HL-60 (cell line): ENCODE measurements around the gene SLC12A7.

Source experiments
- GABPA ChIP-seq: IDR thresholded peaks from 2 replicates; pipeline ENCODE4 v1.6.1; 2012; ENCODE audit warnings: low read depth
- POLR2AphosphoS5 ChIP-seq: IDR thresholded peaks from 2 replicates; pipeline ENCODE4 v1.6.1; 2012; ENCODE audit warnings: low read depth
- SPI1 ChIP-seq: IDR thresholded peaks from 2 replicates; pipeline ENCODE4 v1.6.1; 2012; ENCODE audit warnings: low read depth, mild to moderate bottlenecking, borderline replicate concordance
- TF ChIP-seq, protein P1 (sequence below): IDR thresholded peaks from one replicate; pipeline ENCODE4 v1.5.1; 2011; ENCODE audit warnings: low read length, control low read depth, inconsistent platforms; ENCODE audit not compliant: insufficient read depth
- TF ChIP-seq, protein P2 (sequence below): IDR thresholded peaks from 2 replicates; pipeline ENCODE4 v1.6.1; 2012; ENCODE audit warnings: low read depth; ENCODE audit not compliant: insufficient replicate concordance

DNA sequence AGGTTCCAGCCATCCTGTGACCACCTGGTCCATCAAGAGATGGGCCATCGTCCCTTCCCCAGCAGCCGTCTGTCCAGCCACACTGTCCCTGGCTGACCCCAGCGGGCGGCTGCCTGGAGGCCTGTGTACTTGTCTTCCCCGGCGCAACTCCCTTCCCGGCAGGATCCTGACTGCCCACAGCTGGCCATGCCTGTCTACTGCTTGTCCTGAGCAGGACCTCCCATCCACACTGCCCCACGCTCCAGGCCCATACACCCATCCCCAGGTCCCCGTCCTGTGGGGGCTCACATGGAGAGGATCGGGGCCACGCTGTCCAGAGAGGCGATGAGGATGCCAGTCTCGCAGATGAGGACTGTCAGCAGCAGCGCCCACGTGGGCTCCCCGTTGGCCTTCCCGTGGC is 35.5 kb downstream of the SLC12A7 start:
- TF ChIP-seq, protein P1, sequence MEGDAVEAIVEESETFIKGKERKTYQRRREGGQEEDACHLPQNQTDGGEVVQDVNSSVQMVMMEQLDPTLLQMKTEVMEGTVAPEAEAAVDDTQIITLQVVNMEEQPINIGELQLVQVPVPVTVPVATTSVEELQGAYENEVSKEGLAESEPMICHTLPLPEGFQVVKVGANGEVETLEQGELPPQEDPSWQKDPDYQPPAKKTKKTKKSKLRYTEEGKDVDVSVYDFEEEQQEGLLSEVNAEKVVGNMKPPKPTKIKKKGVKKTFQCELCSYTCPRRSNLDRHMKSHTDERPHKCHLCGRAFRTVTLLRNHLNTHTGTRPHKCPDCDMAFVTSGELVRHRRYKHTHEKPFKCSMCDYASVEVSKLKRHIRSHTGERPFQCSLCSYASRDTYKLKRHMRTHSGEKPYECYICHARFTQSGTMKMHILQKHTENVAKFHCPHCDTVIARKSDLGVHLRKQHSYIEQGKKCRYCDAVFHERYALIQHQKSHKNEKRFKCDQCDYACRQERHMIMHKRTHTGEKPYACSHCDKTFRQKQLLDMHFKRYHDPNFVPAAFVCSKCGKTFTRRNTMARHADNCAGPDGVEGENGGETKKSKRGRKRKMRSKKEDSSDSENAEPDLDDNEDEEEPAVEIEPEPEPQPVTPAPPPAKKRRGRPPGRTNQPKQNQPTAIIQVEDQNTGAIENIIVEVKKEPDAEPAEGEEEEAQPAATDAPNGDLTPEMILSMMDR: no peak
- TF ChIP-seq, protein P2, sequence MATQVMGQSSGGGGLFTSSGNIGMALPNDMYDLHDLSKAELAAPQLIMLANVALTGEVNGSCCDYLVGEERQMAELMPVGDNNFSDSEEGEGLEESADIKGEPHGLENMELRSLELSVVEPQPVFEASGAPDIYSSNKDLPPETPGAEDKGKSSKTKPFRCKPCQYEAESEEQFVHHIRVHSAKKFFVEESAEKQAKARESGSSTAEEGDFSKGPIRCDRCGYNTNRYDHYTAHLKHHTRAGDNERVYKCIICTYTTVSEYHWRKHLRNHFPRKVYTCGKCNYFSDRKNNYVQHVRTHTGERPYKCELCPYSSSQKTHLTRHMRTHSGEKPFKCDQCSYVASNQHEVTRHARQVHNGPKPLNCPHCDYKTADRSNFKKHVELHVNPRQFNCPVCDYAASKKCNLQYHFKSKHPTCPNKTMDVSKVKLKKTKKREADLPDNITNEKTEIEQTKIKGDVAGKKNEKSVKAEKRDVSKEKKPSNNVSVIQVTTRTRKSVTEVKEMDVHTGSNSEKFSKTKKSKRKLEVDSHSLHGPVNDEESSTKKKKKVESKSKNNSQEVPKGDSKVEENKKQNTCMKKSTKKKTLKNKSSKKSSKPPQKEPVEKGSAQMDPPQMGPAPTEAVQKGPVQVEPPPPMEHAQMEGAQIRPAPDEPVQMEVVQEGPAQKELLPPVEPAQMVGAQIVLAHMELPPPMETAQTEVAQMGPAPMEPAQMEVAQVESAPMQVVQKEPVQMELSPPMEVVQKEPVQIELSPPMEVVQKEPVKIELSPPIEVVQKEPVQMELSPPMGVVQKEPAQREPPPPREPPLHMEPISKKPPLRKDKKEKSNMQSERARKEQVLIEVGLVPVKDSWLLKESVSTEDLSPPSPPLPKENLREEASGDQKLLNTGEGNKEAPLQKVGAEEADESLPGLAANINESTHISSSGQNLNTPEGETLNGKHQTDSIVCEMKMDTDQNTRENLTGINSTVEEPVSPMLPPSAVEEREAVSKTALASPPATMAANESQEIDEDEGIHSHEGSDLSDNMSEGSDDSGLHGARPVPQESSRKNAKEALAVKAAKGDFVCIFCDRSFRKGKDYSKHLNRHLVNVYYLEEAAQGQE: no peak
- TF ChIP-seq POLR2AphosphoS5: no peak
- TF ChIP-seq GABPA: no peak
- TF ChIP-seq SPI1: no peak
